GM19455 (cell line): ENCODE measurements around the gene ERH.
"Not testable (repeated sequence)": the region's sequence is repeated elsewhere in the genome, so short reads cannot be mapped to it uniquely, and the experiment has no call there.

Experiments used
- ATAC-seq: cut with Tn5 transposase; IDR thresholded peaks from one replicate; pipeline ENCODE4 v1.9.1; 2021; ENCODE audit not compliant: unreplicated experiment

The ERH gene

GRCh38 chr14:69398053-69398817 is at the start of gene ERH, which contains the start of gene SLC39A9:
Gene ERH (minus strand): TSS chr14:69398299. CDS start chr14:69398233, 66 bp downstream.
Gene SLC39A9 (plus strand): TSS chr14:69398692. CDS start chr14:69399370, 678 bp downstream.
- peak; percentile 92 for ATAC-seq

GRCh38 chr14:69443296-69443805 is 45.3 kb upstream of the ERH start:
- no peak for ATAC-seq

GRCh38 chr14:69441948-69442347 is 43.8 kb upstream of the ERH start:
- ATAC-seq: no peak

- ATAC-seq: no peak
Measured at GRCh38 chr14:69439521-69440270, 41.6 kb upstream of the ERH start.

GRCh38 chr14:69432364-69432763 is 34.3 kb upstream of the ERH start:
- ATAC-seq: no peak

GRCh38 chr14:69430306-69430939 is 32.3 kb upstream of the ERH start:
- ATAC-seq: no peak

GRCh38 chr14:69429643-69430042 is 31.5 kb upstream of the ERH start:
- no peak for ATAC-seq

- no peak for ATAC-seq
Measured at GRCh38 chr14:69428289-69428998, 30.3 kb upstream of the ERH start.

- ATAC-seq: no peak
Measured at GRCh38 chr14:69427596-69427995, 29.5 kb upstream of the ERH start.

- no peak for ATAC-seq
Measured at GRCh38 chr14:69424149-69424923, 26.2 kb upstream of the ERH start.

GRCh38 chr14:69423279-69423678 is 25.2 kb upstream of the ERH start:
- ATAC-seq: no peak

- not testable (repeated sequence) for ATAC-seq
Measured at GRCh38 chr14:69416087-69416486, 18.0 kb upstream of the ERH start.

GRCh38 chr14:69413483-69413882 is 15.4 kb upstream of the ERH start:
- ATAC-seq: no peak

- ATAC-seq: no peak
Measured at GRCh38 chr14:69408331-69408960, 10.3 kb upstream of the ERH start.

- ATAC-seq: no peak
Measured at GRCh38 chr14:69405762-69406161, 7.7 kb upstream of the ERH start.

GRCh38 chr14:69404883-69405282 is 6.8 kb upstream of the ERH start:
- ATAC-seq: no peak

GRCh38 chr14:69404478-69404877 is 6.4 kb upstream of the ERH start:
- ATAC-seq: no peak

- ATAC-seq: no peak
Measured at GRCh38 chr14:69401841-69402240, 3.7 kb upstream of the ERH start.

GRCh38 chr14:69400154-69400553 is 2.1 kb upstream of the ERH start:
- no peak for ATAC-seq

GRCh38 chr14:69399750-69400149 is 1.7 kb upstream of the ERH start:
- ATAC-seq: no peak
